Measurements from ENCODE around the gene TP53I3.
"Not testable (repeated sequence)": the region's sequence is repeated elsewhere in the genome, so short reads cannot be mapped to it uniquely, and the experiment has no call there.

DNA sequence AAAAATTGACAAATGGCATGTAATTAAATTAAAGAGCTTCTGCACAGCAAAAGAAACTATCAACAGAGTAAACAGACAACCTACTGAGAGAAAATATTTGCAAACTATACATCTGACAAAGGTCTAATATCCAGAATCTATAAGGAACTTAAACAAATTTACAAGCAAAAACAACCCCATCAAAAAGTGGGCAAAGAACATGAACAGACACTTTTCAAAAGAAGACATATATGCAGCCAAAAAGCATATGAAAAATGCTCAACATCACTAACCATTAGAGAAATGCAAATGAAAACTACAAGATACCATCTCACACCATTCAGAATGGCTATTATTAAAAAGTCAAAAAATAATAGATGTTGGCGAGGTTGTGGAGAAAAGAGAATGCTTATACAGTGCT lies 24.8 kb upstream of the TP53I3 start:
- TF ChIP-seq, protein P1, sequence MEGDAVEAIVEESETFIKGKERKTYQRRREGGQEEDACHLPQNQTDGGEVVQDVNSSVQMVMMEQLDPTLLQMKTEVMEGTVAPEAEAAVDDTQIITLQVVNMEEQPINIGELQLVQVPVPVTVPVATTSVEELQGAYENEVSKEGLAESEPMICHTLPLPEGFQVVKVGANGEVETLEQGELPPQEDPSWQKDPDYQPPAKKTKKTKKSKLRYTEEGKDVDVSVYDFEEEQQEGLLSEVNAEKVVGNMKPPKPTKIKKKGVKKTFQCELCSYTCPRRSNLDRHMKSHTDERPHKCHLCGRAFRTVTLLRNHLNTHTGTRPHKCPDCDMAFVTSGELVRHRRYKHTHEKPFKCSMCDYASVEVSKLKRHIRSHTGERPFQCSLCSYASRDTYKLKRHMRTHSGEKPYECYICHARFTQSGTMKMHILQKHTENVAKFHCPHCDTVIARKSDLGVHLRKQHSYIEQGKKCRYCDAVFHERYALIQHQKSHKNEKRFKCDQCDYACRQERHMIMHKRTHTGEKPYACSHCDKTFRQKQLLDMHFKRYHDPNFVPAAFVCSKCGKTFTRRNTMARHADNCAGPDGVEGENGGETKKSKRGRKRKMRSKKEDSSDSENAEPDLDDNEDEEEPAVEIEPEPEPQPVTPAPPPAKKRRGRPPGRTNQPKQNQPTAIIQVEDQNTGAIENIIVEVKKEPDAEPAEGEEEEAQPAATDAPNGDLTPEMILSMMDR (conservative IDR thresholded peaks at IDR 0.05; ENCODE audit: low read length): not testable (repeated sequence)
- TF ChIP-seq EZH2phosphoT487 (IDR thresholded peaks at IDR 0.05; ENCODE audit: borderline replicate concordance): not testable (repeated sequence)

Data from Loucy (cell line).